DMS53 (cell line): Measurements from ENCODE around the gene PLPPR3.
"Not testable (repeated sequence)": the region's sequence is repeated elsewhere in the genome, so short reads cannot be mapped to it uniquely, and the experiment has no call there.

ENCODE experiments used
- DNase-seq: peaks from one replicate; lab custom pipeline; 2025; lab: John Stamatoyannopoulos, UW

PLPPR3 gene

DNA sequence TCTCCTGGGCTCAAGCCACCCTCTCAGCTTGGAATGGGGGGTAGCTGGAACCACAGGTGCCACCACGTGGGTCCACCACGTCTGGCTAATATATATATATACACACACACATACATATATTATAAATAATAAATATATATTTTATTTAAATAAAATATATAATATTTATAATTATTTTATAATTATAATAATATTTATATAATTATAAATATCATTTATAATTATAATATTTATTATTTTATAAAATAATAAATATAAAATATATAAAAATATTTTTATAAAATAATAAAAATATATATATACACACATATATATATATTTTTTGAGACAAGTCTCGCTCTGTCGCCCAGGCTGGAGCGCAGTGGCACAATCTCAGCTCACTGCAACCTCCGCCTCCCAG lies 32.8 kb upstream of the PLPPR3 start:
- DNase-seq = no peak

DNA sequence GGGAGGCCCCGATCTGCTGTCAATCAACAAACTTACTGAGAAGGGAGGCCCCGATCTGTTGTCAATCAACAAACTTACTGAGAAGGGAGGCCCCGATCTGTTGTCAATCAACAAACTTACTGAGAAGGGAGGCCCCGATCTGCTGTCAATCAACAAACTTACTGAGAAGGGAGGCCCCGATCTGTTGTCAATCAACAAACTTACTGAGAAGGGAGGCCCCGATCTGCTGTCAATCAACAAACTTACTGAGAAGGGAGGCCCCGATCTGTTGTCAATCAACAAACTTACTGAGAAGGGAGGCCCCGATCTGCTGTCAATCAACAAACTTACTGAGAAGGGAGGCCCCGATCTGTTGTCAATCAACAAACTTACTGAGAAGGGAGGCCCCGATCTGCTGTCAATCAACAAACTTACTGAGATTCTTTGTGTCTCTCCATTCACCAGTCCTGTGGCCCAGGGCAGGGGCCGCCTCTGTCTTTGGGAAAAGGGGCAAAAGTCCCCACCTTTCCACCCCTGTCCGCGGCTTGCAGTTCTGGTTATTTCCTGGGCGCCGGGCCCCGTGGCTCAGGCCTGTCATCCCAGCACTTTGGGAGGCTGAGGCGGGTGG lies 32.0 kb upstream of the PLPPR3 start:
- not testable (repeated sequence) for DNase-seq

DNA sequence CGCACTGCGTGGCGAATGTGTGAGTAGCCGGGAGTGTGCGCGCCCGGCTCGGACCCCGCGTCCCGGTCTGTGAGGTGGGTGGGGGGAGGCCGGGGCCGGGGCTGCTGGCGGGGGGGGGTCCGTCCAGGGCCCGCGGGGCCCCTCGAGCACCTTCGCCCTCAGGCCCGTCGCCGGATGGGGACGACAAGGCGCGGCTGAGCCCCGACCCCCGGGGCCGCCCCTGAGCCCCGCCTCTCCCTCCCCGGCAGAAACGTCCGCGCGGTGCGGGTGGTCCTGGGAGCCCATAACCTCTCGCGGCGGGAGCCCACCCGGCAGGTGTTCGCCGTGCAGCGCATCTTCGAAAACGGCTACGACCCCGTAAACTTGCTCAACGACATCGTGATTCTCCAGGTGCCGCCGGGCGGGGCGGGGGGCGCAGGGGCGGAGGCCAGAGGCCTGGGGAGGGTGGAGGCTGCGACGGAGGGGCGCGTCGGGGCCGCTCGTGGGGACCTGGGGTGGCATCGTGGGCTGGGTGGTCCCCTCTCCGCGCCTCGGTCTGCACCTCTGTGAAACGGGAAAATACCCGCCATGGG lies 31.3 kb upstream of the PLPPR3 start:
- DNase-seq = no peak

DNA sequence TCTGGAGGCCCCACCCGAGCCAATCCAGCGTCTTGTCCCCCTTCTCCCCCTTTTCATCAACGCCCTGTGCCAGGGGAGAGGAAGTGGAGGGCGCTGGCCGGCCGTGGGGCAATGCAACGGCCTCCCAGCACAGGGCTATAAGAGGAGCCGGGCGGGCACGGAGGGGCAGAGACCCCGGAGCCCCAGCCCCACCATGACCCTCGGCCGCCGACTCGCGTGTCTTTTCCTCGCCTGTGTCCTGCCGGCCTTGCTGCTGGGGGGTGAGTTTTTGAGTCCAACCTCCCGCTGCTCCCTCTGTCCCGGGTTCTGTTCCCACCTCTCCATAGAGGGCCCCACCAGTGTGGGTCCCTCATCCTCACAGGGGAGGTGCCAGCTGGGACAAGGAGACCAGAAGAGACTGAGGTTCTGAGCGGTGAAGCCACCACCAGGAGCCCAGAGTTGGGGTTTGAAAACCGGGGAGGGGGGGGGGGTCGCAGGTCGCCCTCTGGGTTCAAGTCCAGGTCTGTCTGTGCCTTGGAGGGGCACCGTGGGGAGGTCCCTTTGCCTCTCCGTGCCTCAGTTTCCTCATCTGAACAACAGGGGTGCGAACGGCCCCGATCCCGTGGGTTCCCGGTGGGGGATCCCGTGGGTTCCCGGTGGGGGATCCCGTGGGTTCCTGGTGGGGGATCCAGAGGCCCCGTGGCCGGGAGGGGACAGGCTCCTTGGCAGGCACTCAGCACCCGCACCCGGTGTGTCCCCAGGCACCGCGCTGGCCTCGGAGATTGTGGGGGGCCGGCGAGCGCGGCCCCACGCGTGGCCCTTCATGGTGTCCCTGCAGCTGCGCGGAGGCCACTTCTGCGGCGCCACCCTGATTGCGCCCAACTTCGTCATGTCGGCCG lies 30.6 kb upstream of the PLPPR3 start, which contains the start of gene ELANE:
TSS of gene ELANE (plus strand) at position 168 of the 878 bp plus-strand sequence. CDS start at position 194, 26 bp downstream.
- DNase-seq = no peak

DNA sequence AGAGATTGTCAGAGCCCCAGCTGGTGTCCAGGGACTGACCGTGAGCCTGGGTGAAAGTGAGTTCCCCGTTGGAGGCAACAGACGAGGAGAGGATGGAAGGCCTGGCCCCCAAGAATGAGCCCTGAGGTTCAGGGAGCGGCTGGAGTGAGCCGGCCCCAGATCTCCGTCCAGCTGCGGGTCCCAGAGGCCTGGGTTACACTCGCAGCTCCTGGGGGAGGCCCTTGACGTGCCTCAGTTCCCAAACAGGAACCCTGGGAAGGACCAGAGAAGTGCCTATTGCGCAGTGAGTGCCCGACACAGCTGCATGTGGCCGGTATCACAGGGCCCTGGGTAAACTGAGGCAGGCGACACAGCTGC lies 29.2 kb upstream of the PLPPR3 start:
- no peak for DNase-seq

DNA sequence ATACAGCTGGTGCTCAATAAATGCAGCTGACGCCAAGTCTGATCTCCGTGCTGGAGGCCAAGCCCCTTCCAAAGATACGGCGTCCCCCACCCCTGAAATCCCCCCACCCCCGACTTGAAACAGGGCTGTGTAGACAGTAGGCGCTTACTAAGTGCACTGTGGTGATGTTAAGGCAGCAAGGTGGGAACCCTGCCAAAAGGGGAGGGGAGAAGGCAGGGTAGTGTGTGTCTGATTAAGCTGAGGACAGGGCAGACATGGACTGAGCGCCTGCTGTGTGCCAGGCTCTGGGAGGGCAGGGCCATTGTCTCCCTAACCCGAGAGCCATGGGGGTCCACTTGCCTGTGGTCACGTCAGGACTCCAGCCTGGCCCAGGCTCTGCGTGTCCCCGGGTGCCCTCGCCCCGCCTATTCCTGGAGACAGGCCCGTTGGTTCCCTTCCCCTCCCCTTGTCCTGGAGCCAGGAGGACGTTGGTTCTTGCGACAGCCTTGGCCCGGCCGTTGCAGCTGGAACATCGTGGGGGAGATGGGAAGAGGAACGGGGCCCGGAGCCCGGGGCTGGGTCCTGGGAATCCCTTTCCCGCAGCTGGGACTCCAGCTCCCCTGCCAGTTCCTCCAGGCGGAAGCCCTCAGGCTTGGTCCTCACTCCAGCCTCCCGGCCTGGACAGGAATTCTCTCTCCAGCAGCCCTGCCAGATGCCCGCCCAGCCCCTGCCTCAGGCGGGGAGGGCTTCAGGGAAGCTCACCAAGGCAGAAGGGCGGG lies 28.6 kb upstream of the PLPPR3 start:
- peak; percentile 81 for DNase-seq

DNA sequence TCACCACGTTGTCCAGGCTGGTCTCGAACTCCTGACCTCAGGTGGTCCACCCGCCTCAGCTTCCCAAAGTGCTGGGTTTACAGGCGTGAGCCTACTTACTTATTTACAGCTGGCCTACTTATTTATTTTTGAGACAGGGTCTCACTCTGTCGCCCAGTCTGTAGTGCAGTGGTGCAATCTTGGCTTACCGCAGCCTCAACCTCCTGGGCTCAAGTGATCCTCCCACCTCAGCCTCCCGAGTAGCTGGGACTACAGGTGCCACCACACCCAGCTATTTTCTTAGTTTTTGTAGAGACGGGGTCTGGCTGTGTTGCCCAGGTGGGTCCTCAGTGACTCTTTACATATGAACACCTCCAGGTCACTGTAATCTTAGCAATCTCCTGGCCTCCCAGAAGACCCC lies 27.4 kb upstream of the PLPPR3 start:
- not testable (repeated sequence) for DNase-seq

DNA sequence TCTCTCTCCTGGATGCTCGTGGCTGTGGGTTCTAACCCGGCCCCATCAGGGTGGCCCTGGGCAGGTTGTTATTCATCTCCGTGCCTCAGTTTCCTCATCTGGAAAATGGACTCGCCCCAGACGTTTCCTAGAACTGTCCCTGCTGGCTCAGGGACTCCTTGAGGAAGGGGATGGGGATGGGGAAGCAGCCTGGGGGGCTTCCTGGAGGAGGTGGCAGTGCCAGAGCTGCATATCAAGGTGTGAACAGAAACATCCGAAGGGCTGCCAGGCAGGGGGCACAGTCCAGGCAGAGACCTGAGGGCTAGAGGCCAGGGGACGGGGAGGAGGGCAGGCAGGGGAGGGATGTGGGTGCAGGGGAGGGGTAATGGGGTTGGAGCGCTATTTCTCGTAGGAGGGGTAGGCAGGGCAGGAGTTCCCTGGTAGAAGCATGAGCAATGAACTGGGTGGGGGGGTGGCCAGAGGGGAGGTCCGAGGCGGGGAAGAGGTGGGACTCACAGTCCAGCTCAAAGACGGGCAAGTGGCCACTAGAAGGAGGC lies 26.7 kb upstream of the PLPPR3 start:
- no peak for DNase-seq

DNA sequence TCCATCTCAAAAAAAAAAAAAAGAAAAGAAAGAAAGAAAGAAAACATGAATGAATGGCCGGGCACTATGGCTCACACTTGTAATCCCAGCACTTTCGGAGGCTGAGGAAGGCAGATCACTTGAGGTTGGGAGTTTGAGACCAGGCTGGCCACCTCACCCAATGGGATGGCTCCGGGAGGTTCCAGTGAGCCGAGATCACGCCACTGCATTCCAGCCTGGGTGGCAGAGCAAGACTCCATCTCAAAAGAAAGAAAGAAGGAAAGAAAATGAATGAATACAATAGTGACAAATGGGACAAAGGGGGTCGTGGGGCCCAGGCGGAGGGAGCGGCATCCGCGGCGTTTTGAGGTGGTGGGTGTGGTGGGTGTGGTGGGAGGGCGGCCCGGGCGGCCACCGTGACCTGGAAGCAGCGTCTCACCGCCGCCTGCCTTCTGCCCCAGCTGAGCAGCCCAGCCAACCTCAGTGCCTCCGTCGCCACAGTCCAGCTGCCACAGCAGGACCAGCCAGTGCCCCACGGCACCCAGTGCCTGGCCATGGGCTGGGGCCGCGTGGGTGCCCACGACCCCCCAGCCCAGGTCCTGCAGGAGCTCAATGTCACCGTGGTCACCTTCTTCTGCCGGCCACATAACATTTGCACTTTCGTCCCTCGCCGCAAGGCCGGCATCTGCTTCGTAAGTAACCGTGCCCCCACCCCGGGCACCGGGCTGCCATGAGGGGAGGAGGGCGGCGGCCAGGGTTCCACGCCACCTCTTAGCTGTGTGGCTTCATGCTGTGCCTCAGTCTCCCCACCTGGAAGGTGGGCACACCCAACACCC lies 24.2 kb upstream of the PLPPR3 start:
- peak; percentile 45 for DNase-seq

DNA sequence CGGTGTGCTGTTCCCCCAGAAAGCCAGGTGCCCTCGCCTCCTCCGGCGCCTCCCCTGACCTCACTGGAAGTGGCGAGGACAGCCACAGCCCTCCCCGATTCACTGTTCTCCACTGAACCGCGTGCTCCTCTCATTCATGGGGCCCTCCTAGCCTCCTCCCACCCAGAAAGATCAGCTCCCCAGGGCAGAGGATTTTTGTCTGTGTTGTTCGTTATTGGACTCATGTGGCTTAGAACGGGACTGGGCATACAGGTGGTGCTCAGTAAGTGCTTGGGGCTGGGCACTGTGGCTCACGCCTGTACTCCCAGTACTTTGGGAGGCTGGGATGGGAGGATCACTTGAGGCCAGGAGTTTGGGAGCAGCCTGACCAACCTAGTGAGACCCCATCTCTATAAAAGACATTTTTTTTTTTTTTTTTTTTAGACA lies 22.8 kb upstream of the PLPPR3 start:
- peak; percentile 49 for DNase-seq

DNA sequence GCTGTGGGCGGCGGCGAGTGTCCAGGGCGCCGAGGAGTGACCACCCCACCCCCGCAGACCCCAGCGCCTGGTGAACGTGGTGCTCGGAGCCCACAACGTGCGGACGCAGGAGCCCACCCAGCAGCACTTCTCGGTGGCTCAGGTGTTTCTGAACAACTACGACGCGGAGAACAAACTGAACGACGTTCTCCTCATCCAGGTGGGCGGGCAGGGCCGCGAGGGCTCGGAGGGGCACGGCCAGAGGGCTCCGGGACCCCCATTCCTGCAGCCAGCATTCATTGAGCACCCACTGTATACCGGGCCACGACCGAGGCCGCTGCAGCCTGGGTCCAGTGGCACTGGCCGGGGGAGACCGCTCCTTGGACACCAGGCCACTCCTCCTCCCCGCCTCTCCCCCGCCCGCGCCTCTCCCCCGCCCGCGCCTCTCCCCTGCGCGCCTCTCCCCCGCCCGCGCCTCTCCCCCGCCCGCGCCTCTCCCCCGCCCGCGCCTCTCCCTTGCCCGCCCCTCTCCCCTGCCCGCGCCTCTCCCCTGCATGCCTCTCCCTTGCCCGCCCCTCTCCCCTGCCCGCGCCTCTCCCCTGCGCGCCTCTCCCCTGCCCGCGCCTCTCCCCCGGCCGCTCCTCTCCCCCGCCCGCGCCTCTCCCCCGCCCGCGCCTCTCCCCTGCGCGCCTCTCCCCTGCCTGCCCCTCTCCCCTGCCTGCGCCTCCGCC lies 22.2 kb upstream of the PLPPR3 start:
- no peak for DNase-seq

DNA sequence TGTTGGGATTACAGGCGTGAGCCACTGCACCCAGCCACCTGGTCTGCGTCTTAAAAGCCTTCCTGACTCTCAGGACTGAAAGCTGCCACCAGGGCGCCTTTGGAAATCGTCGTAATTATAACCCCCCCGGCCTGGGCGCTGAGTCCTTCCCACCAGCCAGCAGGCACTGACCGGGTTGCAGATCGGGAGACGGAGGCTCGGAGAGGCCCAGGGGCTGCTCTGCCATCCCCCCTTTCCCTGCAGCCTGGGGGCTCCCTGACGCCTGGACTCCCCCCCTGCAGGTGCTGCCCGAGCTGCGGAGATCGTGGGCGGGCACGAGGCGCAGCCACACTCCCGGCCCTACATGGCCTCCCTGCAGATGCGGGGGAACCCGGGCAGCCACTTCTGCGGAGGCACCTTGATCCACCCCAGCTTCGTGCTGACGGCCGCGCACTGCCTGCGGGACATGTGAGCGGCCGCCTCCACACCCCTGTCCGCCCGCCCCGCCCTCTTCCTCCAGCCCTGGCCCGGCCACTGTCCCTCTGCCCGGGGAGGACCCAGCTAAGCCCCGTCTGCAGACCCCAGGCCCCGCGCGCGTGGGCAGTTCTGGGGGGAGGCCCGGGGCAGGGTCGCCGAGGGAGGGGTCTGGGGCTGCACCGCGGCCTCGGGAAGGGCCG lies 21.6 kb upstream of the PLPPR3 start:
- DNase-seq = peak; percentile 70

DNA sequence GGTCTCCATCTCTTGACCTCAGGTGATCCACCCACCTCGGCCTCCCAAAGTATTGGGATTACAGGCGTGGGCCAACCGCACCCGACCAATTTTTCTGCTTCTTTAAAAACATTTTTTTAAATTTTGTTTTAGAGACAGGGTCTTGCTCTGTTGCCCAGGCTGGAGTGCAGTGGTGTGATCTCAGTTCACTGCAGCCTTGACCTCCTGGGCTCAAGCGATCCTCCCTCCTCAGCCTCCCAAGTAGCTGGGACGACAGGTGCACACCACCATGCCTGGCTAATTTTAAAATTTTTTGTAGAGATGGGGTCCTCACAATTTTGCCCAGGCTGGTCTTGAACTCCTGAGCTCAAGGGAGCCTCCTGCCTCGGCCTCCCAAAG lies 21.0 kb upstream of the PLPPR3 start:
- DNase-seq = not testable (repeated sequence)

DNA sequence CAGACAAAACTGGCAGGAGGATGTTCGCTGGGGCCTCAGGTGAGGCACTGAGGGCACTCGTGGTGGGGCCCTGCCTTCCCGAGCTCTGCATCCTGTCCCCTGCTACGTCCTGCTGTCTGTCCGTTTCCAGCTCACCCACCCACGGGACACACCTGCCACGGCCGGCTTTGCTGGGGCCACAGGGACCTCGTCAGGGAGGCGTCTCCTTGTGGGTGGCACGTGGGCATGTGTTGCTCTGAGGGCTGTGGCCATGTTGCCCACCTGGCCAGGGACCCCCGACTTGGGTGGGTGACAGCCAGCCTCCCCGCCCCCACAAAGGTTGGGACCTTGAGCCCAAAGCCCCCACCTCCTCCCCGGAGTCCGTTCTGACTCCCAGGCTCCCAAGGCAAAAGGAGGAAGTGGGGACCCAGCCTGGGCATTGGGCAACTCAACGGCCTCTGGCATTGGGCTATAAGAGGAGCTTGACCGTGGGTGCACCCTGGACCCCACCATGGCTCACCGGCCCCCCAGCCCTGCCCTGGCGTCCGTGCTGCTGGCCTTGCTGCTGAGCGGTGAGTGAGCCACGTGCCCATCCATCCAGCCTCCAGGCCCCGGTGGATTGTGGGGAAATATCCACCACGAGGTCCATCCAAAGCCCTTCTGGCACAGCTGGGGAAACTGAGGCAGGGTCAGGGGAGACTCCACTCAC lies 18.9 kb upstream of the PLPPR3 start, which contains the start of gene PRTN3:
TSS of gene PRTN3 (plus strand) at position 481 of the 688 bp plus-strand sequence. CDS start at position 491, 10 bp downstream.
- no peak for DNase-seq

DNA sequence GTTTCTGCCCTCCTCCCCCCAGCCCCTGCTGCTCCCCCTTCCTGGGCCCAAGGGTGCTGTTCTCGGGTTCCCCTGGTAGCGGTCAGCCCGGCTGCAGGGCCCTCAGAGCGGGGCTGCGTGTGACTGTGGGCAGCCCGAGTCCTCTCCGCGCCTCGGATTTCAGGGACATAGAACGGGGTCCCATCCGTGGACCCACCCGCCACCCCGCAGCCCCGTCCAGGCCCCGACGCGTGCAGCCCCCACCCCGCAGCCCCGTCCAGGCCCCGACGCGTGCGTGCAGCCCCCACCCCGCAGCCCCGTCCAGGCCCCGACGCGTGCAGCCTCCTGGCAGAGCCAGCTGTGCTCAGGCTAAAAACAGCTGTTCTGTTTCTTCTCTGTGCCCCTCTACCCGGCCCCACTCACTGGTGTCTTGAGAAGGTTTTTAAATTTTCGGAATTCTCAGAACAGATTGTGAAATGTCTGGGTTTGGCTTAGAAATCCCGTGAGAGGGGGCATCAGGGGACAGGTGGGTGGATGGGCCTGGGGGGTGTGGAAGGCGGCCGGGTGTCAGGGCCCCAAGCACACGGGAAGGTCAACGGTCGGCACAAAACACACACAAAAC lies 13.6 kb upstream of the PLPPR3 start:
- DNase-seq = no peak

DNA sequence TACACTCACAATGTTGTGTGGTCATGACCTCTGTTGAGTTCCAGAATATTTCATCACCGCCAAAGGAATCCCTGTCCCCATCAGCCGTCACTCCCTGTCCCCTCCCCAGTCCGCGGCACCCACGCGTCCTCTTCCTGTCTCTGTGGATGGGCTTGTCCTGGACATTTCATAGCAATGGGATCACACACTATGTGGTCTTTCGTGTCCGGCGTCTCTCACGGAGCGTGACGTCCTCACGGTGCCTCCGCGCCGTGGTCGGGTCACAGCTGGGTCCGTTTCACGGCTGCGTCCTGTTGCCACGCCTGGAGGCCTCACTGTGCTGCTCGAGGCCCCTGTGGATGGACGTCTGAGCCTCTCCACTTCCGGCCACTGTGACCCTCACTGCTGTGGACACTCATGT lies 12.5 kb upstream of the PLPPR3 start:
- DNase-seq = no peak

DNA sequence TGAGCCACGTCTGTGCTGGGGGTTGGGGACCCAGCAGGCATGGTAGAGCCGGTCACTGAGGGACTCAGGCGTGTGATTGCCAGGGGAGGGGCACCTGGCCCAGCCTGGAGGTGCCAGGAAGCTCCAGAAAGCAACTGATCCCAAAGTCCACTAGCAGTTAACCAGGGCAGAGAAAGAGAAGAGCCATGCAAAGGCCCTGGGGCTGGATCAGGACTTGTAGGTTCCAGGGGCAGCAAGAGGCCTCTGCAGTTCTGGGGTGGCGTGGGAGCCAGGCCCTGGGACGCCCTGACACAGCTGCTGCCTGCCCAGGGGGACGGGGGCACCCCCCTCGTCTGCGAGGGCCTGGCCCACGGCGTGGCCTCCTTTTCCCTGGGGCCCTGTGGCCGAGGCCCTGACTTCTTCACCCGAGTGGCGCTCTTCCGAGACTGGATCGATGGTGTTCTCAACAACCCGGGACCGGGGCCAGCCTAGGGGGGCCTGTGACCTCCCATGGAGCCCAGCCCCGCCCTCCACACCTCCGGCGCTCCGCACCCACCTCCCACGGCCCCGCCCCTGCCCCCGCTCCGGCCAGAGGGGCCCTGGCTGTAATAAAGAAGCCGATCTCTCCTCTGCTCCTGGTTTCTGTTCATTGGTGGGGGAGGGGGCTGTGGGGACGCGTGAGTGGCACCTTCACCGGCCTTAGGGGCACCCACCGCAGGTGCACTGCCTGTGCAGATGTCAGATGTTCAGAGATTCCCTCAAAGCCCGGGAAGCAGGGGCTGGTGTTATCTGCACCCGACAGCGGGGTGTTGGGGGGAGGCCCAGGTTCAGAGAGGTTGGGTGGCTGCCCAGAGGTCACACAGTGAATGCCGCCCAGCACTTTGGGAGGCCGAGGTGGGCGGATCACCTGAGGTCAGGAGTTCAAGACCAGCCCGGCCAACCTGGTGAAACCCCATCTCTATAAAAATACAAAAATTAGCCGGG lies 9.9 kb upstream of the PLPPR3 start:
- no peak for DNase-seq
